K562 (cell line): ENCODE results near the gene PLA2G2C. TPM values are rescaled to one million over a fixed set of nuclear protein-coding genes. Genes with fewer than 3 reads are reported as not detected.

Experiments
- CBX3 ChIP-seq, 2 experiments: IDR thresholded peaks; 1 replicate in 1 of 2; 2 replicates in 1 of 2; pipeline ENCODE4 v1.6.1; 2012; ENCODE audit warnings: inconsistent platforms in 2 of 2, low read length in 2 of 2, borderline replicate concordance in 1 of 2, control low read depth in 1 of 2
- CSDE1 ChIP-seq, 2 experiments: fragments of 450-650 bp; IDR thresholded peaks; 2 replicates each; pipeline ENCODE4 v1.6.1; 2016; ENCODE audit warnings: mild to moderate bottlenecking in 1 of 2
- NFRKB ChIP-seq: fragments of 450-650 bp; IDR thresholded peaks from 2 replicates; pipeline ENCODE4 v1.6.1; 2016; ENCODE audit warnings: low read depth
- PHTF2 ChIP-seq: fragments of 250-450 bp; sonication (Bioruptor Pico); IDR thresholded peaks from 2 replicates; pipeline ENCODE4 v1.5.0; 2021; ENCODE audit warnings: mild to moderate bottlenecking
- ZNF124 ChIP-seq: sonication (generic); formaldehyde crosslinking; IDR thresholded peaks from 2 replicates; pipeline ENCODE4 v1.8.1; 2022; ENCODE audit warnings: missing genetic modification reagents
- ZNF561 ChIP-seq: fragments of 450-650 bp; formaldehyde crosslinking; conservative IDR thresholded peaks from 2 replicates; pipeline ENCODE4 v1.4.0; 2020; ENCODE audit warnings: mild to moderate bottlenecking, moderate library complexity
- polyA plus RNA-seq, 8 experiments: library from polyadenylated mRNA; depleted of rRNA in 4 of 8; stranded (reverse) in 5 of 8; unstranded in 3 of 8; fragments of >200 nt; fragmentation: Nextera tagmentation in 2 of 8; fragmentation: Illumina TruSeq in 1 of 8; extraction: Ambion mirVana in 2 of 8; extraction: Trizol in 1 of 8; gene quantifications; 2 replicates each; pipeline versions ENCODE4 v1.2.1 to v1.2.3, GENCODE V29; 2011 to 2014; ENCODE audit warnings: inconsistent platforms in 1 of 8, missing spikeins in 1 of 8
- total RNA-seq, 7 experiments: library from RNA; depleted of rRNA in 6 of 7; stranded (reverse); fragments of >200 nt in 6 of 7; fragmentation: Illumina TruSeq in 2 of 7; extraction: Trizol in 2 of 7; gene quantifications; 2 replicates each; pipeline versions ENCODE4 v1.2.1 to v1.2.3, GENCODE V29; 2011 to 2021; ENCODE audit warnings: low replicate concordance in 1 of 7
- TF ChIP-seq, protein P1 (sequence below): sonication (generic); formaldehyde crosslinking; IDR thresholded peaks from 2 replicates; pipeline ENCODE4 v1.8.0; 2022; ENCODE audit warnings: mild to moderate bottlenecking, low read depth, missing genetic modification reagents
- TF ChIP-seq, protein P2 (sequence below): fragments of 250-450 bp; sonication (Bioruptor Pico); IDR thresholded peaks from 2 replicates; pipeline ENCODE4 v1.4.0; 2020; ENCODE audit warnings: borderline replicate concordance
- TF ChIP-seq, protein P3 (sequence below): sonication (generic); formaldehyde crosslinking; IDR thresholded peaks from 2 replicates; pipeline ENCODE4 v1.8.1; 2023; ENCODE audit warnings: mild to moderate bottlenecking, missing genetic modification reagents, moderate library complexity
- TF ChIP-seq, protein P4 (sequence below), 2 experiments: fragments of 450-650 bp; formaldehyde crosslinking in 1 of 2; IDR thresholded peaks; 2 replicates each; pipeline versions ENCODE4 v1.4.0 to v1.6.1; 2014 to 2020; ENCODE audit warnings: mild to moderate bottlenecking in 2 of 2, borderline replicate concordance in 1 of 2, low read depth in 1 of 2
- TF ChIP-seq, protein P5 (sequence below): conservative IDR thresholded peaks from 2 replicates; pipeline ENCODE4 v1.6.1; 2011; ENCODE audit warnings: low read depth, mild to moderate bottlenecking, low read length; ENCODE audit not compliant: control insufficient read depth
- TF ChIP-seq, protein P6 (sequence below): fragments of 250-450 bp; sonication (Bioruptor Pico); IDR thresholded peaks from 2 replicates; pipeline ENCODE4 v1.8.0; 2022; ENCODE audit warnings: moderate library complexity, mild to moderate bottlenecking, inconsistent platforms

Gene PLA2G2C
- total and polyA plus RNA-seq, 9 of the 15 experiments (the other 6 are each of a cell fraction or from before 2014, with no cell fraction given) = 0.14 to 0.49 (median 0.21) TPM

DNA sequence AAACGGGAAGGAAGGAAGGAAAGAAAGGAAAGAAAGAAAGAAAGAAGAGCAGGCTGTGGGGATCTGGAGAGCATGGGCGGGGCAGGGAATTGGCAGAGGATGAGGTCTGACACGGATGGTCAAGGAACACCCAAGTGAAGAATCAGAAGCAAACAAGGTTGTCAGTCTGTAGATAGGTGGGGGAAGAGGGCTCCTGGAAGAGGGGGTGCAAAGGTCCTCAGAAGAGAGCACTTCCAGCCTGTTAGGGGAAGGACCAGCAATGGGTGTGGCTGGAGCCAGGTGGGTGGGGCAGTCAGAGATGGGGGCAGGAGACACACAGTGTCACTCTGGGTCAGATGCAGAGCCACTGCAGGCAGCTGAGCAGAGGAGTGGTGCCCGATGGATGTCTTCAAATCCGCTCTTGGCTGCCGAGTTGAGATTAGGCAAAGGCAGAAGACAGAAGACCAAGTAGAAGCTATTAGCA lies 11.0 kb upstream of the PLA2G2C start (continued):
- TF ChIP-seq, protein P1, sequence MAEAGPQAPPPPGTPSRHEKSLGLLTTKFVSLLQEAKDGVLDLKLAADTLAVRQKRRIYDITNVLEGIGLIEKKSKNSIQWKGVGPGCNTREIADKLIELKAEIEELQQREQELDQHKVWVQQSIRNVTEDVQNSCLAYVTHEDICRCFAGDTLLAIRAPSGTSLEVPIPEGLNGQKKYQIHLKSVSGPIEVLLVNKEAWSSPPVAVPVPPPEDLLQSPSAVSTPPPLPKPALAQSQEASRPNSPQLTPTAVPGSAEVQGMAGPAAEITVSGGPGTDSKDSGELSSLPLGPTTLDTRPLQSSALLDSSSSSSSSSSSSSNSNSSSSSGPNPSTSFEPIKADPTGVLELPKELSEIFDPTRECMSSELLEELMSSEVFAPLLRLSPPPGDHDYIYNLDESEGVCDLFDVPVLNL = no peak
- TF ChIP-seq CSDE1 (IDR thresholded peaks at IDR 0.05) (no peak), PHTF2 (CRISPR knock-in tag) (no peak), CBX3 (IDR thresholded peaks at IDR 0.05; ENCODE audit: borderline replicate concordance in 1 of 2, low read length in 2 of 2) (no peak; a peak in 1 of 3 replicates), ZNF124 (CRISPR knock-in tag) (no peak), ZNF561 (CRISPR knock-in tag) (no peak), NFRKB (no peak)
- TF ChIP-seq, protein P2, sequence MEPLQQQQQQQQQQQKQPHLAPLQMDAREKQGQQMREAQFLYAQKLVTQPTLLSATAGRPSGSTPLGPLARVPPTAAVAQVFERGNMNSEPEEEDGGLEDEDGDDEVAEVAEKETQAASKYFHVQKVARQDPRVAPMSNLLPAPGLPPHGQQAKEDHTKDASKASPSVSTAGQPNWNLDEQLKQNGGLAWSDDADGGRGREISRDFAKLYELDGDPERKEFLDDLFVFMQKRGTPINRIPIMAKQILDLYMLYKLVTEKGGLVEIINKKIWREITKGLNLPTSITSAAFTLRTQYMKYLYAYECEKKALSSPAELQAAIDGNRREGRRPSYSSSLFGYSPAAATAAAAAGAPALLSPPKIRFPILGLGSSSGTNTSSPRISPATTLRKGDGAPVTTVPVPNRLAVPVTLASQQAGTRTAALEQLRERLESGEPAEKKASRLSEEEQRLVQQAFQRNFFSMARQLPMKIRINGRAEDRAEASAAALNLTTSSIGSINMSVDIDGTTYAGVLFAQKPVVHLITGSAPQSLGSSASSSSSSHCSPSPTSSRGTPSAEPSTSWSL (CRISPR knock-in tag) = no peak
- TF ChIP-seq, protein P3, sequence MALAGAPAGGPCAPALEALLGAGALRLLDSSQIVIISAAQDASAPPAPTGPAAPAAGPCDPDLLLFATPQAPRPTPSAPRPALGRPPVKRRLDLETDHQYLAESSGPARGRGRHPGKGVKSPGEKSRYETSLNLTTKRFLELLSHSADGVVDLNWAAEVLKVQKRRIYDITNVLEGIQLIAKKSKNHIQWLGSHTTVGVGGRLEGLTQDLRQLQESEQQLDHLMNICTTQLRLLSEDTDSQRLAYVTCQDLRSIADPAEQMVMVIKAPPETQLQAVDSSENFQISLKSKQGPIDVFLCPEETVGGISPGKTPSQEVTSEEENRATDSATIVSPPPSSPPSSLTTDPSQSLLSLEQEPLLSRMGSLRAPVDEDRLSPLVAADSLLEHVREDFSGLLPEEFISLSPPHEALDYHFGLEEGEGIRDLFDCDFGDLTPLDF (CRISPR knock-in tag) = no peak
- TF ChIP-seq, protein P4, sequence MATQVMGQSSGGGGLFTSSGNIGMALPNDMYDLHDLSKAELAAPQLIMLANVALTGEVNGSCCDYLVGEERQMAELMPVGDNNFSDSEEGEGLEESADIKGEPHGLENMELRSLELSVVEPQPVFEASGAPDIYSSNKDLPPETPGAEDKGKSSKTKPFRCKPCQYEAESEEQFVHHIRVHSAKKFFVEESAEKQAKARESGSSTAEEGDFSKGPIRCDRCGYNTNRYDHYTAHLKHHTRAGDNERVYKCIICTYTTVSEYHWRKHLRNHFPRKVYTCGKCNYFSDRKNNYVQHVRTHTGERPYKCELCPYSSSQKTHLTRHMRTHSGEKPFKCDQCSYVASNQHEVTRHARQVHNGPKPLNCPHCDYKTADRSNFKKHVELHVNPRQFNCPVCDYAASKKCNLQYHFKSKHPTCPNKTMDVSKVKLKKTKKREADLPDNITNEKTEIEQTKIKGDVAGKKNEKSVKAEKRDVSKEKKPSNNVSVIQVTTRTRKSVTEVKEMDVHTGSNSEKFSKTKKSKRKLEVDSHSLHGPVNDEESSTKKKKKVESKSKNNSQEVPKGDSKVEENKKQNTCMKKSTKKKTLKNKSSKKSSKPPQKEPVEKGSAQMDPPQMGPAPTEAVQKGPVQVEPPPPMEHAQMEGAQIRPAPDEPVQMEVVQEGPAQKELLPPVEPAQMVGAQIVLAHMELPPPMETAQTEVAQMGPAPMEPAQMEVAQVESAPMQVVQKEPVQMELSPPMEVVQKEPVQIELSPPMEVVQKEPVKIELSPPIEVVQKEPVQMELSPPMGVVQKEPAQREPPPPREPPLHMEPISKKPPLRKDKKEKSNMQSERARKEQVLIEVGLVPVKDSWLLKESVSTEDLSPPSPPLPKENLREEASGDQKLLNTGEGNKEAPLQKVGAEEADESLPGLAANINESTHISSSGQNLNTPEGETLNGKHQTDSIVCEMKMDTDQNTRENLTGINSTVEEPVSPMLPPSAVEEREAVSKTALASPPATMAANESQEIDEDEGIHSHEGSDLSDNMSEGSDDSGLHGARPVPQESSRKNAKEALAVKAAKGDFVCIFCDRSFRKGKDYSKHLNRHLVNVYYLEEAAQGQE (IDR thresholded peaks at IDR 0.05; ENCODE audit: borderline replicate concordance) = no peak
- TF ChIP-seq, protein P4 (CRISPR knock-in tag; IDR thresholded peaks at IDR 0.05; ENCODE audit: low read depth) = no peak
- TF ChIP-seq, protein P5, sequence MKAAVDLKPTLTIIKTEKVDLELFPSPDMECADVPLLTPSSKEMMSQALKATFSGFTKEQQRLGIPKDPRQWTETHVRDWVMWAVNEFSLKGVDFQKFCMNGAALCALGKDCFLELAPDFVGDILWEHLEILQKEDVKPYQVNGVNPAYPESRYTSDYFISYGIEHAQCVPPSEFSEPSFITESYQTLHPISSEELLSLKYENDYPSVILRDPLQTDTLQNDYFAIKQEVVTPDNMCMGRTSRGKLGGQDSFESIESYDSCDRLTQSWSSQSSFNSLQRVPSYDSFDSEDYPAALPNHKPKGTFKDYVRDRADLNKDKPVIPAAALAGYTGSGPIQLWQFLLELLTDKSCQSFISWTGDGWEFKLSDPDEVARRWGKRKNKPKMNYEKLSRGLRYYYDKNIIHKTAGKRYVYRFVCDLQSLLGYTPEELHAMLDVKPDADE = peak; percentile 66; the same call in 1 of the 2 replicates
- TF ChIP-seq, protein P6, sequence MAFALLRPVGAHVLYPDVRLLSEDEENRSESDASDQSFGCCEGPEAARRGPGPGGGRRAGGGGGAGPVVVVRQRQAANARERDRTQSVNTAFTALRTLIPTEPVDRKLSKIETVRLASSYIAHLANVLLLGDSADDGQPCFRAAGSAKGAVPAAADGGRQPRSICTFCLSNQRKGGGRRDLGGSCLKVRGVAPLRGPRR (CRISPR knock-in tag) = no peak
